Mucosa of descending colon (tissue), 3 donors: ENCODE data around the gene DOCK4. TPM values are rescaled to one million over a fixed set of nuclear protein-coding genes. Genes with fewer than 3 reads are reported as not detected.
A peak's percentile ranks its signal among the peaks of the same experiment; 100 is the strongest.

Experiments used
- ATAC-seq: fragments of 200-7000 bp; cut with Tn5 transposase; one replicate; pipeline ENCODE4 v1.9.1; 2020; ENCODE audit warnings: mild to moderate bottlenecking, moderate library complexity
- DNase-seq, 3 donors: peaks; one replicate each; pipeline ENCODE4 v3.0.0-alpha.2; 2020
- H3K36me3 ChIP-seq: fragments of 200-600 bp; one replicate; pipeline ENCODE4 v1.8.0; 2021; ENCODE audit warnings: low read depth, mild to moderate bottlenecking
- H3K4me1 ChIP-seq: fragments of 200-600 bp; one replicate; pipeline ENCODE4 v1.8.0; 2021; ENCODE audit warnings: low read depth, mild to moderate bottlenecking
- H3K4me3 ChIP-seq: fragments of 200-600 bp; one replicate; pipeline ENCODE4 v1.8.0; 2021; ENCODE audit warnings: mild to moderate bottlenecking
- H3K9me3 ChIP-seq: fragments of 200-600 bp; one replicate; pipeline ENCODE4 v1.8.0; 2021; ENCODE audit warnings: mild to moderate bottlenecking
- CTCF ChIP-seq: fragments of 200-600 bp; IDR thresholded peaks from one replicate; pipeline ENCODE4 v1.8.0; 2022; ENCODE audit warnings: antibody characterized with exemption, mild to moderate bottlenecking
- intact Hi-C, 2 donors: fragments of 100-400 bp; cut with DNase I in 1 of 2; cut with micrococcal nuclease in 1 of 2; formaldehyde crosslinking; loops; one replicate each; pipeline versions ENCODE4 v1.11.0 to v1.11.1; 2022; cut with DNase I, micrococcal nuclease
- total RNA-seq, 3 donors: library from RNA; stranded (reverse); fragmentation: NEBNext Ultra II Directional in 2 of 3; extraction: Animal tissue kit (Norgen Biotek cat#: 25700) in 2 of 3; gene quantifications; one replicate each; pipeline versions ENCODE4 v1.2.1 to v1.2.4, GENCODE V29; 2021 to 2023
- donor health status: DM: no; HTN: no; CAD: no; lungs with moderate emphysema.
- donor health status: DM: no; HTN: no; CAD: no.
- donor health status: DM: no; HTN: yes; CAD: no.

DOCK4 gene
- total RNA-seq, 3 donors from 2014 or later = 9.2 to 18.4 (median 12.7) TPM

- no peak overlapping the region for H3K4me3 ChIP-seq
- intact Hi-C loops = no loop called here
Observed at GRCh38 chr7:111803015-111803758, 403.0 kb downstream of the DOCK4 start.

GRCh38 chr7:111802194-111802772 lies 403.9 kb downstream of the DOCK4 start:
- no peaks in the 10 kb centered on the region for H3K4me1 ChIP-seq
- no peaks in the 10 kb centered on the region for H3K36me3 ChIP-seq
- H3K9me3 ChIP-seq = peaks cover 41% of the 10 kb centered on the region
- ATAC-seq (no peak), DNase-seq (no peak)
- TF ChIP-seq CTCF = no peak
- intact Hi-C loops = no loop called here
- no peak overlapping the region for H3K4me3 ChIP-seq

More at GRCh38 chr7:111803015-111803758, 403.0 kb downstream of the DOCK4 start:
- DNase-seq (no peak), ATAC-seq (no peak)
- Histone ChIP-seq H3K36me3 (no peaks in the 10 kb centered on the region), H3K9me3 (peaks cover 32% of the 10 kb centered on the region), H3K4me1 (no peaks in the 10 kb centered on the region)
- TF ChIP-seq CTCF = no peak

- Histone ChIP-seq H3K9me3 (peaks cover 51% of the 10 kb centered on the region), H3K4me3 (no peak overlapping the region), H3K36me3 (no peaks in the 10 kb centered on the region), H3K4me1 (no peaks in the 10 kb centered on the region)
- intact Hi-C loops = no loop called here
- ATAC-seq (no peak), DNase-seq (no peak)
- TF ChIP-seq CTCF = no peak
Observed at GRCh38 chr7:111801277-111801676, 404.9 kb downstream of the DOCK4 start.

- intact Hi-C loops = no loop called here
- no peak overlapping the region for H3K4me3 ChIP-seq
- H3K36me3 ChIP-seq = no peaks in the 10 kb centered on the region
- ATAC-seq (no peak), DNase-seq (peak in 1 of 3 donors; percentile 3)
- H3K4me1 ChIP-seq = no peaks in the 10 kb centered on the region
- peaks cover 69% of the 10 kb centered on the region for H3K9me3 ChIP-seq
- TF ChIP-seq CTCF = no peak
Observed at GRCh38 chr7:111796671-111797070, 409.5 kb downstream of the DOCK4 start.

GRCh38 chr7:111789870-111790269 lies 416.3 kb downstream of the DOCK4 start:
- no peak for ATAC-seq
- H3K36me3 ChIP-seq = no peaks in the 10 kb centered on the region
- intact Hi-C loops = no loop called here
- H3K4me1 ChIP-seq = no peaks in the 10 kb centered on the region
- no peak overlapping the region for H3K4me3 ChIP-seq
- no peak for DNase-seq
- TF ChIP-seq CTCF = no peak
- H3K9me3 ChIP-seq = peaks cover 7% of the 10 kb centered on the region
